ENCODE measurements around the gene NFAM1.

NFAM1 gene

GRCh38 chr22:42358643-42359558, 73.3 kb downstream of the NFAM1 start:
- DNase-seq (ENCODE audit: low spot score), result no peak

- no peak for DNase-seq (ENCODE audit: low spot score)
Observed at GRCh38 chr22:42357634-42358296, 74.4 kb downstream of the NFAM1 start.

GRCh38 chr22:42357221-42357620, 75.0 kb downstream of the NFAM1 start:
- DNase-seq (ENCODE audit: low spot score), result no peak

GRCh38 chr22:42356533-42356932, 75.7 kb downstream of the NFAM1 start:
- no peak for DNase-seq (ENCODE audit: low spot score)

GRCh38 chr22:42353883-42354727, 78.1 kb downstream of the NFAM1 start:
- DNase-seq (ENCODE audit: low spot score), result peak; percentile 50

GRCh38 chr22:42350373-42350772, 81.8 kb downstream of the NFAM1 start:
- DNase-seq (ENCODE audit: low spot score), result no peak

GRCh38 chr22:42347281-42347824, 84.8 kb downstream of the NFAM1 start:
- no peak for DNase-seq (ENCODE audit: low spot score)

GRCh38 chr22:42346722-42347121, 85.5 kb downstream of the NFAM1 start:
- no peak for DNase-seq (ENCODE audit: low spot score)

- no peak for DNase-seq (ENCODE audit: low spot score)
Observed at GRCh38 chr22:42345458-42345857, 86.7 kb downstream of the NFAM1 start.

- no peak for DNase-seq (ENCODE audit: low spot score)
Observed at GRCh38 chr22:42344361-42344905, 87.8 kb downstream of the NFAM1 start.

- no peak for DNase-seq (ENCODE audit: low spot score)
Observed at GRCh38 chr22:42343531-42344081, 88.6 kb downstream of the NFAM1 start.

- DNase-seq (ENCODE audit: low spot score), result no peak
Observed at GRCh38 chr22:42343121-42343454, 89.1 kb downstream of the NFAM1 start.

- no peak for DNase-seq (ENCODE audit: low spot score)
Observed at GRCh38 chr22:42342426-42343120, 89.6 kb downstream of the NFAM1 start.

- no peak for DNase-seq (ENCODE audit: low spot score)
Observed at GRCh38 chr22:42341779-42342178, 90.4 kb downstream of the NFAM1 start.

- no peak for DNase-seq (ENCODE audit: low spot score)
Observed at GRCh38 chr22:42340829-42341383, 91.3 kb downstream of the NFAM1 start.

- DNase-seq (ENCODE audit: low spot score), result no peak
Observed at GRCh38 chr22:42340150-42340549, 92.1 kb downstream of the NFAM1 start.

- no peak for DNase-seq (ENCODE audit: low spot score)
Observed at GRCh38 chr22:42338479-42338878, 93.7 kb downstream of the NFAM1 start.

- no peak for DNase-seq (ENCODE audit: low spot score)
Observed at GRCh38 chr22:42337356-42337755, 94.8 kb downstream of the NFAM1 start.

- DNase-seq (ENCODE audit: low spot score), result no peak
Observed at GRCh38 chr22:42336527-42337227, 95.5 kb downstream of the NFAM1 start.

- no peak for DNase-seq (ENCODE audit: low spot score)
Observed at GRCh38 chr22:42335839-42336378, 96.3 kb downstream of the NFAM1 start.

Measured in kidney capillary endothelial cell (primary cell).